Measurements from ENCODE around the gene GPHB5. TPM values are rescaled to one million over a fixed set of nuclear protein-coding genes. Genes with fewer than 3 reads are reported as not detected.

The GPHB5 gene
- total and polyA plus RNA-seq, 9 of the 15 experiments (the other 6 are each of a cell fraction or from before 2014, with no cell fraction given) = not detected

DNA sequence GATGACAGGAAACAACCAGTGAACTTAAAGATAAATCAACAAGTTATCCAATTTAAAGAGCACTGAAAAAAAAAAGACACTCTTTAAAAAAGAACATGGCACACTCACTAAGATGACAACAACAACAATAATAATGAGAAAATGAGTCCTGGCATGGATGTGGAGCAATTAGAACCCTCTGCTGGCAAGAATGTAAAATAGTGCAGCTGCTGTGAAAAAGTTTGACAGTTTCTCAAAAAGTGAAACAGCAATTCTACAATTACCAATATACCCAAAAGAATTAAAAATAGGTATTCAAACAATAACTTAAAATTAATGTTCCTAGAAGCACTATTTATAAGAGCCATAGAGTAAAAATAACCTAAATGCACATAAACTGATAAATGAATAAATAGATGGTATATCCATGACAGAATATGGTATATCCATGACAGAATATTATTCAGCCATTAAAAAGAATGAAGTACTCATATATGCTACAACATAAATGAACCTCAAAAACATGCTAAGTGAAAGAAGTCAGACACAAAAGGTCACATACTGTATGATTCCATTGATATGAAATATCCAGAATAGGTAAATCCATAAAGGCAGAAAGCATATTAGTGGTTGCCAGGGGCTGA lies 49.1 kb upstream of the GPHB5 start:
- ChIA-PET CTCF (ENCODE audit: low intra/inter-chr PET ratio) (no interaction called here), POLR2A (no interaction called here)
- no peak for DNase-seq (ENCODE audit: extremely low read depth in 1 of 4, low spot score in 3 of 4)
- Histone ChIP-seq H3K27me3 (ENCODE audit: control insufficient read depth in 2 of 2, insufficient read depth in 2 of 2, low read length in 2 of 2) (no peaks in the 10 kb centered on the region), H3K27ac (ENCODE audit: extremely low read depth, low read depth, low read length) (no peak overlapping the region), H3K9ac (ENCODE audit: insufficient read depth in 1 of 2, low read depth in 2 of 2, low read length in 2 of 2) (no peak overlapping the region), H3K36me3 (ENCODE audit: control insufficient read depth, insufficient read depth, low read length) (no peaks in the 10 kb centered on the region), H3K4me1 (replicated peaks in 1 of 2; ENCODE audit: control insufficient read depth in 2 of 2, insufficient read depth in 2 of 2, low read length in 2 of 2) (no peaks in the 10 kb centered on the region), H4K20me1 (replicated peaks; ENCODE audit: control insufficient read depth, insufficient read depth, low read length) (no peaks in the 10 kb centered on the region), H3K9me1 (ENCODE audit: control insufficient read depth, insufficient read depth, low read length) (no peaks in the 10 kb centered on the region), H3K4me2 (ENCODE audit: insufficient read depth, low read length) (no peak overlapping the region), H3K9me3 (replicated peaks; ENCODE audit: control insufficient read depth, insufficient read depth, low read depth, low read length) (no peaks in the 10 kb centered on the region), H3K79me2 (ENCODE audit: control insufficient read depth, insufficient read depth, low read length) (no peaks in the 10 kb centered on the region), H2AFZ (ENCODE audit: low read depth, low read length) (no peak overlapping the region), H3K4me3 (no peak overlapping the region)
- BruUV-seq (replicated peaks) = no TSS peak
- ATAC-seq = no peak
- TF ChIP-seq SREBF2 (CRISPR knock-in tag; IDR thresholded peaks at IDR 0.05) (no peak), FOXM1 (IDR thresholded peaks at IDR 0.05; ENCODE audit: low read depth) (no peak), FOXM1 (CRISPR knock-in tag; IDR thresholded peaks at IDR 0.05; ENCODE audit: low read depth) (no peak), ATF2 (CRISPR knock-in tag; IDR thresholded peaks at IDR 0.05) (no peak), DNMT1 (IDR thresholded peaks at IDR 0.05) (no peak), ZNF212 (CRISPR knock-in tag; IDR thresholded peaks at IDR 0.05) (no peak), MCM5 (IDR thresholded peaks at IDR 0.05; ENCODE audit: low read depth) (no peak), ZNF507 (tag; conservative IDR thresholded peaks at IDR 0.05) (no peak), RBM14 (IDR thresholded peaks at IDR 0.05; ENCODE audit: borderline replicate concordance, insufficient read depth, low read depth, low read length) (no peak), FIP1L1 (IDR thresholded peaks at IDR 0.05; ENCODE audit: low read depth, low read length, poor library complexity, severe bottlenecking) (no peak), ZFPM2 (CRISPR knock-in tag; IDR thresholded peaks at IDR 0.05) (no peak), SRF (CRISPR knock-in tag; IDR thresholded peaks at IDR 0.05) (no peak)
- TF ChIP-seq, protein P1, sequence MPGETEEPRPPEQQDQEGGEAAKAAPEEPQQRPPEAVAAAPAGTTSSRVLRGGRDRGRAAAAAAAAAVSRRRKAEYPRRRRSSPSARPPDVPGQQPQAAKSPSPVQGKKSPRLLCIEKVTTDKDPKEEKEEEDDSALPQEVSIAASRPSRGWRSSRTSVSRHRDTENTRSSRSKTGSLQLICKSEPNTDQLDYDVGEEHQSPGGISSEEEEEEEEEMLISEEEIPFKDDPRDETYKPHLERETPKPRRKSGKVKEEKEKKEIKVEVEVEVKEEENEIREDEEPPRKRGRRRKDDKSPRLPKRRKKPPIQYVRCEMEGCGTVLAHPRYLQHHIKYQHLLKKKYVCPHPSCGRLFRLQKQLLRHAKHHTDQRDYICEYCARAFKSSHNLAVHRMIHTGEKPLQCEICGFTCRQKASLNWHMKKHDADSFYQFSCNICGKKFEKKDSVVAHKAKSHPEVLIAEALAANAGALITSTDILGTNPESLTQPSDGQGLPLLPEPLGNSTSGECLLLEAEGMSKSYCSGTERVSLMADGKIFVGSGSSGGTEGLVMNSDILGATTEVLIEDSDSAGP (CRISPR knock-in tag; IDR thresholded peaks at IDR 0.05) = no peak
- intact Hi-C loops (cut with micrococcal nuclease) (no loop called here), in situ Hi-C loops (cut with MboI) (no loop called here)
- no peak for FAIRE-seq

All from K562 (cell line).